Mesothelial cell of epicardium (in vitro differentiated cells): ENCODE results near the gene PDE4D. TPM values are rescaled to one million over a fixed set of nuclear protein-coding genes. Genes with fewer than 3 reads are reported as not detected.
A peak's percentile ranks its signal among the peaks of the same experiment; 100 is the strongest.

Experiments used
- DNase-seq, 2 experiments: peaks; one replicate each; pipeline ENCODE4 v3.0.0; 2021; ENCODE audit warnings: low spot score in 2 of 2; ENCODE audit not compliant: unreplicated experiment in 2 of 2
- H3K27ac Mint-ChIP-seq: 2 replicates; pipeline ENCODE4 v1.8.0; 2021; ENCODE audit warnings: mixed read lengths
- H3K27me3 Mint-ChIP-seq: 2 replicates; pipeline ENCODE4 v1.8.0; 2021; ENCODE audit warnings: low read depth, mixed read lengths
- H3K36me3 Mint-ChIP-seq: 2 replicates; pipeline ENCODE4 v1.8.0; 2021; ENCODE audit warnings: mixed read lengths
- H3K4me1 Mint-ChIP-seq: 2 replicates; pipeline ENCODE4 v1.8.0; 2021; ENCODE audit warnings: mixed read lengths
- H3K4me3 Mint-ChIP-seq: 2 replicates; pipeline ENCODE4 v1.8.0; 2021; ENCODE audit warnings: mild to moderate bottlenecking, moderate library complexity, mixed read lengths
- H3K9me3 Mint-ChIP-seq: 2 replicates; pipeline ENCODE4 v1.8.0; 2021; ENCODE audit warnings: mixed read lengths
- CTCF ChIP-seq: fragments of 200-600 bp; sonication (generic); IDR thresholded peaks from one replicate; pipeline ENCODE4 v1.5.0; 2021; ENCODE audit warnings: antibody characterized with exemption; ENCODE audit not compliant: unreplicated experiment
- total RNA-seq: library from RNA; stranded (reverse); gene quantifications from 3 replicates; pipeline ENCODE4 v1.2.1, GENCODE V29; 2021

The PDE4D gene
- total RNA-seq, 1 donor from 2014 or later: 105 TPM

- no peak overlapping the region for H3K27ac Mint-ChIP-seq
- no peak for TF ChIP-seq CTCF
- no peak overlapping the region for H3K4me3 Mint-ChIP-seq
- H3K27me3 Mint-ChIP-seq: no peaks in the 10 kb centered on the region
- DNase-seq: no peak
- peaks cover 21% of the 10 kb centered on the region for H3K4me1 Mint-ChIP-seq
- peaks cover 11% of the 10 kb centered on the region for H3K36me3 Mint-ChIP-seq
- H3K9me3 Mint-ChIP-seq: no peaks in the 10 kb centered on the region
Measured at GRCh38 chr5:59178482-59178881, 715.0 kb downstream of the PDE4D start.

- no peak overlapping the region for H3K27ac Mint-ChIP-seq
- DNase-seq: no peak
- no peak for TF ChIP-seq CTCF
- H3K9me3 Mint-ChIP-seq: no peaks in the 10 kb centered on the region
- peaks cover 11% of the 10 kb centered on the region for H3K36me3 Mint-ChIP-seq
- H3K4me1 Mint-ChIP-seq: peaks cover 22% of the 10 kb centered on the region
- no peak overlapping the region for H3K4me3 Mint-ChIP-seq
- no peaks in the 10 kb centered on the region for H3K27me3 Mint-ChIP-seq
Measured at GRCh38 chr5:59178071-59178470, 715.5 kb downstream of the PDE4D start.

- no peak overlapping the region for H3K4me3 Mint-ChIP-seq
Measured at GRCh38 chr5:59177644-59178043, 715.9 kb downstream of the PDE4D start.

GRCh38 chr5:59174248-59174844 lies 719.2 kb downstream of the PDE4D start:
- Mint-ChIP-seq H3K4me3 (no peak overlapping the region), H3K36me3 (peaks cover 4% of the 10 kb centered on the region), H3K9me3 (no peaks in the 10 kb centered on the region), H3K27ac (no peak overlapping the region), H3K4me1 (peaks cover 19% of the 10 kb centered on the region), H3K27me3 (no peaks in the 10 kb centered on the region)
- no peak for DNase-seq
- peak; percentile 60 for TF ChIP-seq CTCF

More at GRCh38 chr5:59177644-59178043, 715.9 kb downstream of the PDE4D start:
- no peaks in the 10 kb centered on the region for H3K27me3 Mint-ChIP-seq
- no peak for TF ChIP-seq CTCF
- H3K36me3 Mint-ChIP-seq: peaks cover 9% of the 10 kb centered on the region
- no peak overlapping the region for H3K27ac Mint-ChIP-seq
- no peaks in the 10 kb centered on the region for H3K9me3 Mint-ChIP-seq
- H3K4me1 Mint-ChIP-seq: peaks cover 18% of the 10 kb centered on the region
- DNase-seq: no peak

GRCh38 chr5:59173578-59173977 lies 719.9 kb downstream of the PDE4D start:
- no peak for TF ChIP-seq CTCF
- H3K27me3 Mint-ChIP-seq: no peaks in the 10 kb centered on the region
- peaks cover 26% of the 10 kb centered on the region for H3K4me1 Mint-ChIP-seq
- DNase-seq: no peak
- peak overlapping the region; percentile 5 for H3K27ac Mint-ChIP-seq
- H3K4me3 Mint-ChIP-seq: no peak overlapping the region
- H3K9me3 Mint-ChIP-seq: no peaks in the 10 kb centered on the region
- H3K36me3 Mint-ChIP-seq: peaks cover 3% of the 10 kb centered on the region

- H3K9me3 Mint-ChIP-seq: no peaks in the 10 kb centered on the region
- H3K36me3 Mint-ChIP-seq: peaks cover 3% of the 10 kb centered on the region
- peaks cover 34% of the 10 kb centered on the region for H3K4me1 Mint-ChIP-seq
- TF ChIP-seq CTCF: no peak
- no peak for DNase-seq
- no peaks in the 10 kb centered on the region for H3K27me3 Mint-ChIP-seq
- peak overlapping the region; percentile 68 for H3K27ac Mint-ChIP-seq
- H3K4me3 Mint-ChIP-seq: no peak overlapping the region
Measured at GRCh38 chr5:59171131-59171530, 722.4 kb downstream of the PDE4D start.
